MCF 10A (cell line): ENCODE results near the gene GOLIM4. TPM values are rescaled to one million over a fixed set of nuclear protein-coding genes. Genes with fewer than 3 reads are reported as not detected.

ENCODE experiments used
- BruUV-seq: library from RNA; stranded (reverse); fragments of 400-500 nt; replicated peaks from 2 replicates; lab custom pipeline; 2021; lab: Mats Ljungman, UMichigan
- CTCF ChIA-PET: fragments of 300-600 bp; sonication (Branson Sonifier 250); formaldehyde crosslinking; extraction: SDS; loops from one replicate; lab custom pipeline; 2021; ENCODE audit warnings: antibody characterized with exemption, inconsistent platforms; lab: Yijun Ruan, JAX
- POLR2A ChIA-PET: fragments of 300-600, 350-650 bp; sonication (Branson Sonifier 250); formaldehyde crosslinking; extraction: SDS; loops from one replicate; lab custom pipeline; 2020; ENCODE audit warnings: antibody characterized with exemption, inconsistent platforms; lab: Yijun Ruan, JAX
- DNase-seq: peaks from one replicate; pipeline ENCODE4 v3.0.0-alpha.2; 2018; ENCODE audit not compliant: unreplicated experiment
- H3K27ac Mint-ChIP-seq: one replicate; pipeline ENCODE4 v1.8.0; 2022; ENCODE audit warnings: mild to moderate bottlenecking, low read depth, mixed read lengths; ENCODE audit not compliant: unreplicated experiment
- H3K27me3 Mint-ChIP-seq: one replicate; pipeline ENCODE4 v1.8.0; 2022; ENCODE audit warnings: mixed read lengths; ENCODE audit not compliant: insufficient read depth, unreplicated experiment
- H3K36me3 Mint-ChIP-seq: one replicate; pipeline ENCODE4 v1.8.0; 2022; ENCODE audit warnings: mild to moderate bottlenecking, moderate library complexity, mixed read lengths; ENCODE audit not compliant: insufficient read depth, unreplicated experiment
- H3K4me1 Mint-ChIP-seq: one replicate; pipeline ENCODE4 v1.8.0; 2022; ENCODE audit warnings: mixed read lengths; ENCODE audit not compliant: insufficient read depth, unreplicated experiment
- H3K4me3 Mint-ChIP-seq: one replicate; pipeline ENCODE4 v1.8.0; 2022; ENCODE audit warnings: mild to moderate bottlenecking, moderate library complexity, mixed read lengths; ENCODE audit not compliant: unreplicated experiment
- H3K9me3 Mint-ChIP-seq: one replicate; pipeline ENCODE4 v1.8.0; 2022; ENCODE audit warnings: mixed read lengths; ENCODE audit not compliant: unreplicated experiment
- intact Hi-C: fragments of 100-400 bp; cut with micrococcal nuclease; formaldehyde crosslinking; loops from 2 replicates; pipeline ENCODE4 v1.14.1; 2022
- total RNA-seq: library from RNA; stranded (reverse); gene quantifications from 2 replicates; pipeline ENCODE4 v1.2.3, GENCODE V29; 2022
- TF ChIP-seq, protein P1 (sequence below): fragments of 200-600 bp; IDR thresholded peaks from one replicate; pipeline ENCODE4 v1.8.0; 2022; ENCODE audit warnings: antibody characterized with exemption, mild to moderate bottlenecking; ENCODE audit not compliant: unreplicated experiment

GOLIM4 gene
- total RNA-seq, 1 experiment from 2014 or later, result 25.8 TPM

DNA sequence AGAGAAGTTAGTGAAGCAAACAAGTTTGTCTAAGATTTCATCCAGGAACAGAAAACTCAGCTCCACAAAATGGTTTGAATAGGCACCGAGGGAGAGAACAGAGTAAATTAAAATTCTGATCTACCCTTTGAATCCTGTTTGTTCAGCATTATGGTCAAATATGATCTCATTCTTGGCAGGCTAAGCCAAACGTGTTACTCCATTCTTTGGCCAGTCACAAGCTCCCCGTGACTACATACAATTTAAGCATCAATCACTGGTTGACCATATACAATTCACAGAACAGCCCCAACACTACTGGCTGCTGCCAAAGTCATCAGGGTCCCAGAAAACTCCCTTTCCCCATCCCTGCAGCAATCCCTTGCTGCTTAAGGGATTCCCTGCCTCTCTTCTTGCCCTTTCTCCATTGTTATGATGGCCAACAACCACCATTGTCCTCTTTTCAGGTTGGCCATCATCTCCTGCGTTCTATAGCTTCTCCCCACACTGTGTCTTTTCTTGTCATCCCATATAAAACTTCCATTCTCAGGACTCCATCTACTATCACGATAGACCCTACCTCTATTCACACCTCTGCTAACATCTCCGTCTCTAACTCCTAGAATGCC, 46.3 kb downstream of the GOLIM4 start:
- Mint-ChIP-seq H3K4me3 (no peak overlapping the region), H3K4me1 (peaks cover 24% of the 10 kb centered on the region), H3K9me3 (no peaks in the 10 kb centered on the region), H3K27me3 (no peaks in the 10 kb centered on the region), H3K27ac (no peak overlapping the region), H3K36me3 (peaks cover 1% of the 10 kb centered on the region)
- intact Hi-C loops, result no loop called here
- POLR2A ChIA-PET, result interaction anchor here (0.7 kb wide), 1 partner anchor 198 kb away, joined by 3 read pairs; no protein-coding TSS in a partner anchor
- CTCF ChIA-PET, result interaction anchor here (0.6 to 18.3 kb wide), 9 partner anchors 9 to 1990 kb away, joined by 3 to 459 read pairs (median 5); partner anchors contain the start of gene GOLIM4
- TF ChIP-seq, protein P1, sequence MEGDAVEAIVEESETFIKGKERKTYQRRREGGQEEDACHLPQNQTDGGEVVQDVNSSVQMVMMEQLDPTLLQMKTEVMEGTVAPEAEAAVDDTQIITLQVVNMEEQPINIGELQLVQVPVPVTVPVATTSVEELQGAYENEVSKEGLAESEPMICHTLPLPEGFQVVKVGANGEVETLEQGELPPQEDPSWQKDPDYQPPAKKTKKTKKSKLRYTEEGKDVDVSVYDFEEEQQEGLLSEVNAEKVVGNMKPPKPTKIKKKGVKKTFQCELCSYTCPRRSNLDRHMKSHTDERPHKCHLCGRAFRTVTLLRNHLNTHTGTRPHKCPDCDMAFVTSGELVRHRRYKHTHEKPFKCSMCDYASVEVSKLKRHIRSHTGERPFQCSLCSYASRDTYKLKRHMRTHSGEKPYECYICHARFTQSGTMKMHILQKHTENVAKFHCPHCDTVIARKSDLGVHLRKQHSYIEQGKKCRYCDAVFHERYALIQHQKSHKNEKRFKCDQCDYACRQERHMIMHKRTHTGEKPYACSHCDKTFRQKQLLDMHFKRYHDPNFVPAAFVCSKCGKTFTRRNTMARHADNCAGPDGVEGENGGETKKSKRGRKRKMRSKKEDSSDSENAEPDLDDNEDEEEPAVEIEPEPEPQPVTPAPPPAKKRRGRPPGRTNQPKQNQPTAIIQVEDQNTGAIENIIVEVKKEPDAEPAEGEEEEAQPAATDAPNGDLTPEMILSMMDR, result no peak
- BruUV-seq, result no TSS peak
- DNase-seq, result no peak

DNA sequence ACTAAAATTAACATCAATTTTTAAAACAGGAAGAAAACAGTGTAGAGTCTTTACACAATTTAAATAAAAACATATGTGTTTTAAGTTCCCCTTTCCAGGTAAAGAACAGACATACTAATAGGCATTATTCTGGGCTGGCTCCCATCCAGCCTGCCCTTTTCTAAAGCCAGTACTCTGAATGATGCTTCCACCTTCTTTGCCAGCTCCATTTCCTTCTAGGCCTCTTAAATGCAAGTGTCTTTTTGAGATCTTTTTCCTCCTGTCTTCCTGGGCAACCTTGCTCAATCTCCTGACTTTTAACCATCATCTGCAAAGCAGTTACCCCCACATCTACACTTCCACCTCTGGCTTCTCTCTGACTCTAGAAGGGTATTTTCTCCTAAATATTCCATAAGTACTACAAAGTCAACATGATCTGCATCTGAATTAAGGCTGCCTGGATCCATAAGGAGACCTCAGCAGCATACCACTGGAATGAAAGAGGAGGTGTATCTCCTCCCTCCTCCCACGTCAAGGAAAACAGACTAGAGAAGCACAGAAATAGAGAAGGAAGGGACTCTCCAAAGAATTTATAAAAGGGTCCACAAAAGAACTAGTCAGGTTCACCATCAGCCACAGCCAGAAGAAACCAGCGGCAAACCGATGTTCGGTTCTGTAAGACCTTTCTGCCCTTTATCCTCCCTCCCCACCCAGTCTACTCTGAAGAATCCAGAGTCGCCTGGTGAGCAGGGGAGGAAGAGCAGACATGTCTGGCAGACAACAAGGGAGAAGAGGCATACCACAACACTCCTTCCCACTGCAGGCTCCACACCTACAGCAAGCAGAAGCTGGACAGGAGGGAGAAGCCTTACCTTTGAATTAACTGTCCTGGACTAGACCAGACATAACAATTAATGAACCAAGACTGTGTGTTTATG, 47.1 kb downstream of the GOLIM4 start:
- ChIA-PET CTCF (interaction anchor here (0.6 to 18.3 kb wide), 23 partner anchors 8 to 1990 kb away, joined by 3 to 459 read pairs (median 4); partner anchors contain the start of gene GOLIM4), POLR2A (interaction anchor here (0.7 to 1.5 kb wide), 6 partner anchors 22 to 197 kb away, joined by 3 to 8 read pairs (median 4); partner anchors contain the start of gene GOLIM4)
- Mint-ChIP-seq H3K27me3 (no peaks in the 10 kb centered on the region), H3K36me3 (peaks cover 9% of the 10 kb centered on the region), H3K9me3 (no peaks in the 10 kb centered on the region), H3K4me1 (peaks cover 16% of the 10 kb centered on the region), H3K27ac (no peak overlapping the region), H3K4me3 (no peak overlapping the region)
- TF ChIP-seq, protein P1, result no peak
- BruUV-seq, result no TSS peak
- intact Hi-C loops, result no loop called here
- DNase-seq, result no peak

DNA sequence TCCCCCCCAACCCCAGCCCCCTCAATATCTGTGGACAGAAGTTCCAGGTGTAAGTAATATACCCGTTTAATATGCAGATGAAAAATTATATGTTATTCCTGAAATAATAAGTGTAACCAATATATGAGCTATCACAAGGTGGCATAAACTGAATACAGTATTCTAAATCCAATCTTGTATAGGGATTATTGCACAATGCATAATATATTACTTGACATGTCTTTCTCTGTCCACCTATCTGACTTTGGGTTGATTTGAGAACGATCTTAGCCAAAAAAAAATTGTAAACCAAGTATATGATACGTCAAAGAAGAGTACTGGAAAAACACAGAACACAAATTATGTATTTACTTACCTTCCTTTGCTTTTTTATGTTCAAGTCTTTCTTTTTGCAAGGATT, 47.8 kb downstream of the GOLIM4 start:
- TF ChIP-seq, protein P1, result no peak
- H3K9me3 Mint-ChIP-seq, result no peaks in the 10 kb centered on the region
- no peak for DNase-seq
- no peak overlapping the region for H3K27ac Mint-ChIP-seq
- BruUV-seq, result no TSS peak
- CTCF ChIA-PET, result interaction anchor here (0.6 to 18.3 kb wide), 29 partner anchors 8 to 799 kb away, joined by 3 to 459 read pairs (median 4); partner anchors contain the start of gene GOLIM4
- intact Hi-C loops, result loop anchor here (1.0 to 2.0 kb wide), 3 partner anchors 48 to 799 kb away; no protein-coding TSS in a partner anchor
- H3K4me3 Mint-ChIP-seq, result no peak overlapping the region
- no peaks in the 10 kb centered on the region for H3K27me3 Mint-ChIP-seq
- POLR2A ChIA-PET, result interaction anchor here (0.7 to 1.5 kb wide), 5 partner anchors 23 to 141 kb away, joined by 3 to 8 read pairs (median 5); partner anchors contain the start of gene GOLIM4
- H3K4me1 Mint-ChIP-seq, result peaks cover 15% of the 10 kb centered on the region
- H3K36me3 Mint-ChIP-seq, result peaks cover 10% of the 10 kb centered on the region
